DMS53 (cell line): ENCODE data around the gene DSCAM.

ENCODE experiments used
- DNase-seq: peaks from one replicate; lab custom pipeline; 2025; lab: John Stamatoyannopoulos, UW

DSCAM gene

GRCh38 chr21:40173816-40174215, 673.1 kb downstream of the DSCAM start:
- peak; percentile 14 for DNase-seq

DNA sequence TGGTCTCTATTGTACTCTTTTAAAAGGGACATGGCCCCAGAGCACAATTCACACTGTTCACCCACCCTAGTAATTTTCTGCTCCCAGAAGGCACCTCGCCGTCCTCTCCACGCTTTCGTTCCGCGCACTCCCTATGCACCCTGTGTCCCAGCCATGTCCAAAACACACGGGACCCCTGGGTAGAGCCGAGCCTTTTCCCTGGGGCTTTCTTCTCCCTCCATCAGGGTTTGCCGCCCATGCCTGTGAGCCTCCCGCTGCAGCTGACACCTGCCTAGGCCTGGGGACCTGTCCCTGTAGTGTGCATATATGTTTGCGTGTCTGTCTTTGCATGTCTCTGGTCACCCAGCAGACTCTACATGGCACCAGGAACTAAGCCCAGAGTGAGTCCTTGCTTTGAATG, 677.0 kb downstream of the DSCAM start:
- no peak for DNase-seq

GRCh38 chr21:40166291-40166843, 680.6 kb downstream of the DSCAM start:
- DNase-seq = peak; percentile 89

DNA sequence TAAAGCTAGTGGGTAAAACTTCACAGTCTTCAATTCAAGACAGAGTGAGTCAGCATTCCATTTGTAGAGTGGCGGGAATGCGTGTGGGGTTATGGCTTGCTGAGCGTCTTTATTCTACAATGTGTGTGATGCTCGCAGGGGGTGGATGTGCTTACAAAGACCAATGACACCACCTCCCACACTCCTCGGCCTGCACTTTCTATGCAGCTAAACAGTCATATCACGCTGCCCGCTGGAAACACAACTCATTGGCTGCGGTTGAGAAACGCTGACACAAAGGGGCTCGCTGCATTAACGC, 681.2 kb downstream of the DSCAM start:
- DNase-seq = no peak

DNA sequence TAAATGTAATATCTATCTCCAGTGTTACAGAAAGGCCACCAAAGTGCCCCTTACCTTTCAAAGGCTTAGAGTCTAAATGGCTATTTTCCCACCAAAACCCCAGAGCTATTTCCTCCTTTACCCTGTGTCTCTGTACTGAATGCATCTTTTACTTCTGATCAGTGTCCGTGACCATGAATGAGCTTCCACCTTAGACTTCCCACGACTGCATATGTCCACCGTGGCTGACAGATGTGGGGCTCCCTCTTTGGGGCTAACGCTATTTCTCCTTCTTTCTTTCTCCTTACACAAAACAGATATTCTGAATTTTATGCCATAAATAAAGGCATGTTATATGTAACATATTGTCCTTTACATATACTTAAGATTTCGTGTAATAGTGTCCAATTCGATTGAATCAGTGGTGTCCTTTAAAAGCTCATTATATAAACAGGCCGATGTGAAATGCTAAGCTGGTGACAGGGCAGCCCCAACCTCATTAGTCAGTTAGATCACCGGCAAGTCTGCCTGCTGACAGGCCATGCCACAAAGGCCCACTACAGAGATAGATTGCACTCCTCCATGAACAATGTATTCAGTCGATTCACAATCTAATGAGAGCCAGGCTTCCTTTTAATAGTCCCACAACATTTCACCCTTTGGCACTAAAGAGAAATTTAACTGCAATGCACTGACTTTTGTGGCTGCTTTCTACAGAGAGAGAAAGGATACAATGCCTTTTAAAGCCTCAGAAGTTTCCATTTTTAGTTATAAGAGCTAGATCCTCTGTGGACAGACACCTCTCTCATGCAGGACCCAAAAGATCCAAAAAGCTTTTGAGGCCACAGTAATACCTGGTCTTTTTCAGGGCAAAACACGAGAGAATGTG, 681.8 kb downstream of the DSCAM start:
- no peak for DNase-seq

- no peak for DNase-seq
Observed at GRCh38 chr21:40162075-40162474, 684.9 kb downstream of the DSCAM start.

DNA sequence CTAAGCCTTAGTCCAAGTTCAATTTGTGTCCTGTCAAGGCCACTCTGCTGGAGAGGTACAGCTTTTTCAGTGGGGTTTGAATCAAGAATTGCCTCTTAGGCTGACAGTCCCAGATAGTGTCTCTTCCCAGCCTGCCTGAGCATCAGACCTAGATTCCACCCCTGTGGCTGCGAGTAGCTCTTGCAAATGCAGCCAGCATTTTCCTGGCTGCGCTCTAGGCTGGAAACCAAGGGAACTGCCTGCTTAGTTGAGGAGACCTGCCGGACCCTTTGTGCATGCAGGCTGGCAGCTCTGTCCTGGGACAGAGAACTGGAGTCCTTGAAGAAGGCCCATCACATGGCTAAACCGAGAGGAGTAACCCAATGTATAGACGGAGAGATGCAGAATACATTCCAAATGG, 686.0 kb downstream of the DSCAM start:
- DNase-seq = no peak

GRCh38 chr21:40158366-40158765, 688.6 kb downstream of the DSCAM start:
- no peak for DNase-seq

DNA sequence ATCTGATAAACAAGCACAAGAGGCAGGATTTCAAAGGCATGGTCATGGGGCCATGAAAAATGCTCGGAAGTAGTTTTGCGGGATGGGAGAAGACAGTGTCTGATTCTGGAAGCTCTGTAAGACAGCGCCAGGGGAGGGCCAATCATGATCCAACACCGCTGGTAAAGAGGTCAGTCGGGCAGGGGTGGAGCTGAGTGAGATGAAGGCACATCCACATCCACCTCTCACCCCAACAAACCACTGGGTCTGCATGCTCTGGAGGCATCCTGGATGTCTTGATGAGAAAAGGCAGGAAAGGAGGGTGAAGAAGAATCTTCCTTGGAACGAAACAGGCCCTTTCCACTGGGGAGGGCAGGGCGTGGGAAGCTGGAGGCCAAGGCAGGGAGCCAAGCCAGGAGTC, 691.4 kb downstream of the DSCAM start:
- DNase-seq = no peak

DNA sequence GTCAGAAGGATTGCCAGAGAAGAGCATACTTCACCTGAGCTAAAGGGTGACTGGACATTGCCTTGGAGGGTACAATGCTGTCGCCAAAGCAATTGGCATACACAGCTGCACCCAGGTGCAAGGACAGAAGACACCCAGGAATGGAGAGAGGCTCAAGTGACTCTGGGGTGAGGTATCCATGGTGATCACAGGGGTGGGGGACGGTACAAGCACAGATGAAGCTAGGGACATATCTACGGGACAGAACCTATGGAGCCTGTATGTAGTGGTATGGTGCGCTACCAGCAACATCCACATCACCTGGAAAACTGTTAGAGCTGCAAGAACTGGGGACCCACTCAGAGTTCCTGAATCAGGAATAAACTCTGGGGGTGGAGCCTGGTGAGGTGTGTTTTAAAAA, 693.6 kb downstream of the DSCAM start:
- no peak for DNase-seq

DNA sequence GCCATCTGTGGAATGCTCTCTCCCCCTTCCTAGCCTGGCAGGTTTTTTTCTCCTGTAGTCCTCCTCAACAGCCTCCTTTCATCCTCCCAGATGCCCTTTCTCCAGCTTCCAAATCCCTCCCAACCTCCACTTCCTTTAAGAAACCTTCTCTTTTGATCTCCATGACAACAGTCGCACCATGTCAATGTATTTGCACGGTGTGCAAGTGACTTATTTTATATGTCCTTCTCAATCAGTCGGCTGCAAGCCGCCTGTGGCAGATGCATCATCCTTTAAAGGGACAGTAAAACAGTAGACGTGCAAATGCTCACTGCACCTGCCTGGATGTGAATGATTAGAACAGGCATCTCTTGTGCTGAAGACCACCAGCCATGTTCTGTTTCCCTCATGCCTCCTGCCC, 694.5 kb downstream of the DSCAM start:
- DNase-seq = no peak

GRCh38 chr21:40151611-40152010, 695.3 kb downstream of the DSCAM start:
- DNase-seq = no peak

GRCh38 chr21:40146216-40146837, 700.6 kb downstream of the DSCAM start:
- peak; percentile 70 for DNase-seq

DNA sequence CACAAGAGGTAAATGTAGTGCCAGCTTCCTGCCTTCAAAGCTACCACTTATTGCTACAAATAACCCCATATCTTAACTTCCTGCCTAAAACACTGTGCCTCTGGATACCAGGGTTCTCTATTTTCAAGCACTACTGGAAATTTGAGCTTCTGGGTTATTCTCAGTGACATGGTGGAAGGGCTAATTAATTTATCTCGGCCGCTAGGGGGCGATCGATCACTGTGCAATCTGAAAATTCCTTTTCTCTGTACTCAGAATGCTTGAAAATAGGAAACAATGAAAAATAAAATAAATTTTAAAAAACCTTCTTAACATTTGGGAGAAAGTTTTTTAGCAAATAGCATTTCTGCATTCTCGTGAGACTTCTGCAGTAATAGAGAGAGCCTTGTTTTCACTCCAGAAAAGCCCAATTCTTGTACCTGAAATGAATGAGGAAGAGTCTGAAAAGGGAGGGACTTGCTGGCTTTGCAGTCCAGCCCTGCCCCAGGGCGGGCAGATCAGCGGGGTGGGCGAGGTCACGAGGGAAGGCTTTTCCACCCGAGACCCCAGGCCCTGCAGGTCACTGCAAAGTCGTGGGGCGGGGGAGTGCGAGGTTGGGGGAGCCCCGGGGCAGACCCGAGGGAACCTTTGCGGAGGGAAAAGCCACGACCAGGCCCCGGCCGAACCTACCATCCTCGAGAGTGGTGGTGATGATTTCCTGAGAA, 703.0 kb downstream of the DSCAM start:
- peak; percentile 74 for DNase-seq

- DNase-seq = no peak
Observed at GRCh38 chr21:40141621-40142020, 705.3 kb downstream of the DSCAM start.

- no peak for DNase-seq
Observed at GRCh38 chr21:40140675-40141074, 706.3 kb downstream of the DSCAM start.

DNA sequence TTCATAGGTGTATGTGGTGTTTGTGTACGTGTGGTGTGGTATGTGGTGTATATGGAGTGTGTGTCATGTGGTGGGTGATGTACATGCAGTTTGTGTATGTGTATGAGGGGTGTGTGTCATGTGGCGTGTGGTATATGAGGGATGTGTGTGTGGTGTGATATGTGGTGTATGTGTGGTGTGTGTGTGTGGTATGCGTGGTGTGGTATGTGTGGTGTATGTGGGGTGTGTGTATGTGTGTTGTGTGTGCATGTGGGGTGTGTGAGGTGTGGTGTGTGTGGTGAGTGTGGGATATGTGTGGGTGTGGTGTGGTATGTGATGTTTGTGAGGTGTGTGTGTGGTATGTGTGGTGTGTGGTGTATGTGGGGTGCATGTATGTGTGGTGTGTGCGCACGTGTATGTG, 707.3 kb downstream of the DSCAM start:
- DNase-seq = no peak

DNA sequence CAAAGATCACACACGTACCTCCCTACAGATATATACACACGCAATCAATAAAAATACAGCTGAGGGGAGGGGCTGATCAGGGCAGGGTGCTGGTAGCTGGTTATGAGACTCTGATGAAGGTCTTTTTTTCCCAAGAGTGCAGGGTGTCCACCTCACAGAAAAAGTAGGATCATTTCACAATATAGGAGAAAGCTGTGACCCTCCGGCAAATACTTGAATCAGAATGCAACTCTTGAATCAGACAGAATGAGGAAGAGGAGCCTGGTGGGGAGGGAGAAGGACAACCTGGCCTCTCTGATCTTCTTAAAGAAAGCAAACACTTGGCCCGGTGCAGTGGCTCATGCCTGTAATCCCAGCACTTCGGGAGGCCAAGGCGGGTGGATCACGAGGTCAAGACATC, 710.4 kb downstream of the DSCAM start:
- no peak for DNase-seq

- no peak for DNase-seq
Observed at GRCh38 chr21:40134731-40135492, 712.0 kb downstream of the DSCAM start.

GRCh38 chr21:40130476-40130875, 716.5 kb downstream of the DSCAM start:
- DNase-seq = peak; percentile 19

DNA sequence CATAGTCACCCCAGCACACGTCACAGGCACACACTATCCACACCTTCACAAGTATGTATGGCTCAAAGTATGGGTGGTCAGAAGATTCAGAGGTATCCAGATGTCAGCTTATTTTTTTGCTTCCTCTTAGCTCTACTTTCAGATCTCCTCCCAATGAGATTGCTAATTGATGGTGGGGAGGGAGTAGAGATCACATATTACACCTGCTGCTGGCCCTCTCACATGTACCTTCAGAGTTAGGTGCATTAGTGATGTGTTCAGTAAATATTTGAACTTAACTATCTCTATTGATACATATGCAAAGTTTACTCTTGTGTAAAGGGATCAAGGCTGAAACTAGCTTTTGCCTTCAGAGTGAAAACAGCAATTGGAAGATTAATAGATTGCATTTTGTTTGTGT, 717.1 kb downstream of the DSCAM start:
- DNase-seq = peak; percentile 70

GRCh38 chr21:40128891-40129290, 718.1 kb downstream of the DSCAM start:
- peak; percentile 39 for DNase-seq
